Activated CD4-positive, alpha-beta T cell treated with anti-CD3 and anti-CD28 coated beads, Interleukin-2, amount 50 U/mL, for 24 hours (primary cell): Measurements from ENCODE around the gene LIG1.
A peak's percentile ranks its signal among the peaks of the same experiment; 100 is the strongest.

Experiments used
- DNase-seq, 2 donors: peaks; one replicate each; pipeline ENCODE4 v3.0.0-alpha.2; 2020; ENCODE audit warnings: low read depth in 1 of 2, low spot score in 1 of 2

Gene LIG1

DNA sequence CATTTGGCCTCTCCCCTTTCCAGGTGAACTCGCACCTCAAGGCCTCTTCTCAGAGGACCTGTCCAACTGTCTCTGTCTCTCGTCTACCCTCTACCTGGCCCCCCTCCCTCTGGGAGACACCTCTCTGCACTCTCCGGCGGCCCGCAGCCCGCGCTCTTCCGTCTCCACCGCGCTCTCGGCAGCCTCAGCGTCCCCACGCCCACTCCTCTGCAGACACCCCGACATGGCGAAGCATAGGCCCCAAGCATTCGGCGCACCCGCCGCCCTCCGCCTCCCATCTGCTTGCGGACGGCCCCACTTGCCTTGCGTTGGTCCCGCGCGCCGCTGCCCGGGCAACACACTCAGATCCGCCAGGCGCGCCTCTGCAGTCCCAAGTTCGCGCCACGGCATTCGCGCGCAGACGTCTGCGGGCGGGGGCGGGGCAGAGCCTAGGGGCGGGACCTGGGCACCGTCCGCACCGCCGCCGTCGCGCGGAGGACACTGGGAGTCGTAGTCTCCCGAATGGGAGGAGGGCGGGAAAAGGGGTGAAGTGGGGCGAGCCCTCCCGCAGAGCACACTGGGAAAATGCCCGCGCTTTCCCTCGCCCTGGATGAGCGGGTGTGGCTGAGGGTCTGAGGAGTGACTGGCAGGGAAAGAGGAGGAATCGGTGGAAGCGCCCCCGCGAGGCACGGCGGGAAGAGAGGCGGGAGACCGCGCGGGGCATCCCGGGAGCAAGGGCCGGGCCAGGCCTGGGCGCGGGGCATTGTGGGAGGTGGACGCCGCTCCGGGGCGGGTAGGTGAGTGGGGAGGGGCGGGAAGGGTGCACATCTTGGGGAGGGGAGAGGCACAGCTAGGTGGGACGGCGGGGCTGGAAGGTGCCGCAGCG is at the start of gene LIG1, which contains the start of gene ZSWIM9:
Gene LIG1 (minus strand): TSS at position 406 of the 865 bp plus-strand sequence. CDS start 4,778 bp downstream, outside the sequence.
Gene ZSWIM9 (plus strand): TSS at position 742 of the 865 bp plus-strand sequence. CDS start 1,123 bp downstream, outside the sequence.
- peak; percentile 83 to 85 for DNase-seq

DNA sequence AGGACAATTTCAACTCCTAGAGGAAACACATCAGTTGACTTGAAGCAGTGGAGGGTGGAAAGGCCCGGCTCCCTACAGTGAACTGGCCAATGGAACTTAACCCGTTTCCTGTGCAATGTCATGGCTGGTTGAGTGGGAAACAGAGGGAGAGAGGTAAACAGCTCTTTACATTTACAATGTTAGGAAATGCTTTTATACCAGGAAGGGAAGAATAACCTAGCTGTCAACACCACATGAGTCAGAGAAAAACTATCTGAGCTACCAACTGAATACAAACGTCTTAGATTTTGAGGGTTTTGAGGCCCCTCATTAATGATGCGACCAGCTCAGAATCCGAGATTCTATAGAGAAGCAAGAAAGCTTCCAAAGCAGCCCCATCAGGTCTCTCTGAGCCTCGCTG is 48.9 kb upstream of the LIG1 start:
- DNase-seq = no peak

DNA sequence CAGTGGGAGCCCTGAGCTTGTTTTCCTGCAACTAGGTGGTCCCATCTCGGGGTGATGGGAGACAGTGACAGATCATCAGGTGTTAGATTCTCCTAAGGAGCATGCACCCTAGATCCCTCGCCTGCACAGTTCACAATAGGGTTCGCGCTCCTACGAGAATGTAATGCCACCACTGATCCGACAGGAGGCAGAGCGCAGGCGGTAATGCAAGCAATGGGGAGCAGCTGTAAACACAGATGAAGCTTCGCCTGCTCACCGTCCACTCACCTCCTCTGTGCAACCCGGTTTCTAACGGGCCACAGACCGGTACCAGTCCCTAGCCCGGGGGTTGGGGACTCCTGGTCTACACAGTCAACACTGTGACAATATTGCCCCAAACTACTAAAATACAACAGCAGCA is 46.8 kb upstream of the LIG1 start:
- no peak for DNase-seq

DNA sequence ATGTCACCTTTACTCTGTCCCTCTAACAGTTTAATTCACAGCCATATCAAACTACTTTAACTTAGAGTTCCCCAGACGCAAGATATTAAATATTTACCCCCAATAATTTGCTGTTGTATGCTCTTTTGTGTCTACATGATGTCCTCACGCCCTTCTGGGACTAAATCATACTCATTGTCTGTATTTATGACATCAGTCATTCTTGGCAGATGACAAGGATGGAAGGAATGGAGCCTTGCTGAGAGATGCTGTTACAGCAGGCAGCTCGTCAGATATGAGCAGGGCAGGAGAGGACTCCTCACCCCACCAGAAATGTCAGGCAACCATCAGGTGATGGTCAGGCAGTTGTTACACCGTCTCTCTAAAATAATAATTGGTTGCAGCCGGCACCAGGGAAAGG is 43.8 kb upstream of the LIG1 start:
- DNase-seq = no peak

DNA sequence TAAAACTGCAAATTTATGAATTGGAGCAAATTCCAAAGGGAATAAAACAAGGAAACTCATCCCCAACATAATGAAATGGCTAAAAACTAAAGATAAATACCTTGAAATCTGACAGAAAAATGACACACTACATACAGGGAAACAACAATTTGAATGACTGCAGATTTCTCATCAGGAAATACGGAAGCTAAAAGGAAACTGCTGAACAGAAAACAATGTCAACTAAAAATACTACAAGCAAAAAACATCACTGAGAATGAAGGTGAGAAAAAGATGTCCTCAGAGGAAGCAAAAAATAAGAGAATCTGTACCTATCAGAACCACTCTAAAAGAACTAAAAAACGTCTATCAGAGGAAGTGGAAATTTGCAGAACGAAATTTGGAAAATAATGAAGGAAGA is 39.9 kb upstream of the LIG1 start:
- DNase-seq = no peak

DNA sequence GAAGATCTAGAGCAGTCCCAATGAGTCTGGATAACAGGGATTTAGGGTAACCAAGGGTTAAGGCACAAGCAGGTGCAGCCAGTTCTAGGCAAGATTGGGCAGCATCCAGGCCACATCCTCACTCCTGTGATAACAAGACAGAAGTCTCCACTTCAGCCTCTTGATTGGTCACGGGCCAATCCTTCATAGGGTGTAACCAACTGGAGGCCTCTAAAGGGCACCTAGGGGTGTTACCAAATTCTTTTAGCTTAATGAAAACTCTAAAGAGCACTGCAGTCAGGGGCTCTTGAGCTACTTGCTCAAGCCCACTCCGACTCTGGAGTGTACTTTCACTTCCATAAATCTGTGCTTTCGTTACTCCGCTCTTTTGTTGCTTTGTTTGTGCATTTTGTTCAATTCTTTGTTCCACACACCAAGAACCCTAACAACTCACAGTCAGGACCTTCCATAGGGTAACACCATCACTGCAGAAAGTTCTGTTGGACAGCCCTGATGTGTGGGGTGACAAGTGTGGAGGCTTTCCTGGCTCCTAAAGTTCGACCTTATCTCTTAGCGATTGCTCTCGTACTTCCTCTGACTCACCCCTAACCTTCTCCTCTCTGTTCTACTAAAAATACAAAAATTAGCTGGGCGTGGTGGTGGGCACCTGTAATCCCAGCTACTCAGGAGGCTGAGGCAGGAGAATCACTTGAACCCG is 36.4 kb upstream of the LIG1 start:
- no peak for DNase-seq

DNA sequence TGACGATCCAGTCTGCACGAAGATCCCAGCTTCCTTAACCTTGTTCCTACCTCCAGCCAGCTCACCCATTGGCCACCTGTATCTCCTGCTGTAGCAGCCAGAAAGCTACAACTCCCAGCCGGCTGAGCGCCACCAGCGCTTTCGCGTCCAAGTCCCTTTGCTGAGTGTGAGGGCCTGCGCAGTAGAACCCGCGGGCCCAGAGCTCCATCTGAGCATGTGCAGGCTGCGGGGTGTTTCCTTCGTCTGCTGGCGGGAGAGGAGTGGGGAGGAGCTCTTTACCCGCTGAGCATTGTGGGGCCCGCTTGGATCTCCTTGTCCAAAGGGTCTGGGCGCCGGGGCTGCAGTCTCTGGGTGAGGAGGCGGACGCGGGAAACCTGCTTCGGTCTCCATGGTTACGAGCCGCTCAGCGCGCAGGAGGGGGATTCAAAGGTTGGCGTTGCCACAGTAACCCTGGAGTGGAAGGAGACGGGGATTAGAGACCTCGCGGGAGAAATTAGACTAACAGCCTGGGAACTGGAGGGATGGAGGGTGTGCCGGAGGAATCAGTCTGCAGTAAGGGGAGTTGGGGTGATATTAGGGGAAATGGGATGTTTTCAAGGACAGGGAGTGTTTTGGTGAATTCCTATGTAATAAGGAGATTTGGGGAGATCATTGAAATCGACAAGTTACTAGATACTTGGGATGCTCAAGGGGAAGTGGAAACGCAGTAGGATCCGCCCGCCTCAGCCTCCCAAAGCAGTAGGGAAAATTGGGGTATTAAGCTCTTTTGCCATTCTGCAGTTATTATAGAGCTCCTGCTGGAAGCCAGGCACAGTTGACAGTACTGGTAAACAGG is 33.9 kb upstream of the LIG1 start:
- peak; percentile 79 to 89 for DNase-seq

DNA sequence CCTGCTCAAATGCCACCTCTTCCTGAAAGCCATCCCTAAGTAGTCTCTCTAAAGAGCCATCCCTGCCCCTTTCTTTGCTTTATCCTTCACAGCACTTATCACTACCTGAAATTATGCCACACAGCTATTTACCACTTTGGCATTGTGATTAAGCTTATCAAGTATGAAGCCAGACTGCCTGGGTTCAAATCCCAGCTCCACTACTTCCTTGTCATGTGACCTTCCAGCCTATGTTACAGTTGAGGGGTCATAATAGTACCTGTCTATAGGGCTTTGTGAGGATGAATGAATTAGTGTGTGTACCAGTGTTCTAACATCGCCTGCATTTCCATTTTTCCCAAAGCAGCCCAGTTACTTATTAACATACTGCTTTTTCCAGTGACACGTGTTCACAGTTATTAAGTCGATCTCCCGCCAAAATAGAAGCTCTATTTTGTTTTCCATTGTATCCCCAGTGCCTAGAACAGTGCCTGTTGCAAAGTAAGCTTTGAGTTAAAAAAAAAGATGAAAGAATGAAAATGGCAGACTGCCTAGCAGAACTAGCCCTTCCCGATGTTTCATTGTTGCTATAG is 33.2 kb upstream of the LIG1 start:
- no peak for DNase-seq

DNA sequence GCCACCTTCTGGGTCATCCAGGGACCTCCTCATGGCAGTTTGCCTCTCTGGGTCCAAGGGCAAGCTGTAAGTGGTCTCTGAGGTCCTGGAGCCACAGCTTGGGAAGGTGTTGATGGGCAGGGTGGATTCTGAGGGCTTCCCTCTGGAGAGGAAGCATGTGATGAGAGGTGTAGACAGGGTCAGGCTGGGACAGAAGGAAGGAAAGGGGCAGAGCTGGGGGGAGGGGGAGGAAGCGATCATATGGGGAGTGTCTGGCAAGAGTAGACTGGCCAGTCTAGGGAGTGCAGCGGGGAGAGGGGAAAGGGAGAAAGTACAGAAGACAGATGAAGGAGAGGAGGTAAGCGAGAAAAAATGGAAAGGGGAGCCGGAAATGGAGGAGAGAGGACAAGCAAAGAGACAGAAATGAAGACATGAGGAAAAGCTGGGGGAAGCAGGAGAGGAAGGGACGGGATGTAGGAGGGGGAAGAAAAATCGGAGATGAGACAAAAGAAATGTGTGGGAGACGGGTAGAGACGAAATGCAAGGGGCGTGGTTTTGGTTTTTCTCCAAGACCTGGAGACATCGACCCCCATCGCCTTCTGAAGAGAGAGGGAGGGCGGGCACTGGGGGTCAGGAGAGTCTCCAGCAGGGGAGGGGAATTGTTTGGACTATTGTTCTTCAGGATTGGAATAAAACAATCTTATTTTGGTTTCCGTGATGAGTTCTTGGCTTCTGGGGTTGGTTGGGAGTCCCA is 27.0 kb upstream of the LIG1 start:
- DNase-seq = no peak

DNA sequence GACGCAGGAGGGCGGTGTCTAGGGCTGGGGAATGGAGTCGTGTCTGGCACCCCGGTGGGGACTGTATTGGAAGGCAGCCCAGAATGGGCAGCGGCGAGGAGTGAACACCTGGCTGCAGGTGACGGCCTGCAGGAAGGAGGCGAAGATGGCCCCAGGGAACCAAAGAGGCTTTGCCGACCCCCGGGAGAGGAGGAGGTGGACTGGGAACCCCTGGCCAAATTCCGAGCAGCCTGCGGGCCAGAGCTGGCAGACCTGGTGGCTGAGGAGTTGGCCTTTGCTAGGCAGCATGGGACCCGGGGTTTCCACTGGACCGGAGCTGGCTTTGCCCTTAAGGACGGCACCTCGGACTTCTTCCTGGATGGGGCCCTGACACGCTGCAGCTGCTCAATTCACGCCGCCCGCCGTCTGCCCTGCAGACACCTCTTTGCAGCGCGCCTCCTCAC is 26.2 kb upstream of the LIG1 start:
- DNase-seq = no peak

DNA sequence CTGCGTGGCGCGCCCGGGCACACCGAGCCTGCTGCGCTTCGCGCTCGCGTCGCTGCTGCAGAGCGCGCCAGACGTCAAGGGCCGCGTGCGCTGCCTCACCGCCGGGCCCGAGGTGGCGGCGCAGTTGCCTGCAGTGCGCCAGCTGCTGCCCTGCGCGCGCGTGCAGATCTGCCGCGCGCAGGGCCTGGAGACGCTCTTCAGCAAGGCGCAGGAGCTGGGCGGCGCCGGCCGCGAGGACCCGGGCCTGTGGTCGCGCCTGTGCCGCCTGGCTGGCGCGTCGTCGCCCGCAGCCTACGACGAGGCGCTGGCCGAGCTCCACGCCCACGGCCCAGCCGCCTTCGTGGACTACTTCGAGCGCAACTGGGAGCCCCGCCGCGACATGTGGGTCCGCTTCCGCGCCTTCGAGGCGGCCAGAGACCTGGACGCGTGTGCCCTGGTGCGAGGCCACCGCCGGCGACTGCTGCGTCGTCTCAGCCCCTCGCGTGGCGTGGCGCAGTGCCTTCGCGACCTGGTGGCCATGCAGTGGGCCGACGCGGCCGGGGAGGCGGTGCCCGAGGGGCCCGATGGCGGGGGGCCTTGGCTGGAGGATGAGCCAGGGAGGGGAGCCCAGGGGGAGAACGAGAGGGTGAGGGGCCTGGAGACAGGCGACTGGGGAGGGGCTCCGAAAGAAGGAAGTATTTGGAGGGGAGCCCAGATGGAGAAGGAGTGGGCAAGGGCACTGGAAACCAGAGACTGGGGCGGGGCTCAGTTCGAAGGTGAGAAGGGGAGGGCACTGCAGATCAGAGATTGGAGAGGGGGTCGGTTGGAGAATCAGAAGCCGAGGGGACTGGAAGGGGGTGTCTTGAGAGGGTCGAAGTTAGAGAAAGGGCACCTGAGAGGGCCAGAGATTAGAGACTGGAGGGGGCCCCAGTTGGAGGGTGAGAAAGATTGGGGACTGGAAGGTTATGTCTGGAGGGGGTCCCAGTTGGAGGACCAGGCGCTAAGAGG is 25.0 kb upstream of the LIG1 start:
- no peak for DNase-seq

DNA sequence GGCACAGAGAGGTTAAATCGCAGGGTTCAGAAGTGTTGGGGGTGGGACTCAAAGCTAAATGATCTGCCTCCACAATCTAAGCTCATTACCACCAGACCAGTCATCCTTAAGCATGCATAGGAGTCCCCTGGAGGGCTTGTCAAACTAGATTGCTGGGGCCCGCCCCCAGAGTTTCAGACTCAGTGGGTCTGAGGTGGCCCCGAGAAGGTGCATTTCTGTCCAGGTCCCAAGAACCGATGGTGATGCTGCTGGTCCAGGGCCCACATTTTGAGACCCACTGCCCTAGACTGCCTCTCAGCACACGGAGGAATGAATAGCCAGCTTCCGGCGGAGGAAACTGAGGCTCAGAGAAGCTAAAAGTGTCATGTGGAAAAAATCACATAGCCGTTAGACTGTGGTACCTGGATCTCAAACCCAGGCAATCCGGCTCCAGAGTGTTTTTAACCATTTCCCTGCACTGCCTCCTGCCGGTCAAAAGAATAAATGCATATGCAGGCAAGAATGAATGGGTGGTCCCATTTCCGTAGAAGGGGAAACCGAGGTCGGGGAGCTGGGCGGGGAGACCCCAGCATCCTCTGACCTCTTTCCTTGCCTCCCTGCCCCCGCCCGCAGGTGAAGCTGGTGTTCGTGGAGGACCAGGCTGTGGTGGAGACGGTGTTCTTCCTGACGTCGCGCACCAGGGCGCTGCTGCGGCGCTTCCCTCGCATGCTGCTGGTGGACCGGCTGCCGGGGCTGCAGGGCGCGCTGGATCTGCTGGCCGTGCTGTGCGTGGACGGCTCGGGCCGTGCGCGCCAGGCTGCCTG is 24.1 kb upstream of the LIG1 start:
- no peak for DNase-seq

DNA sequence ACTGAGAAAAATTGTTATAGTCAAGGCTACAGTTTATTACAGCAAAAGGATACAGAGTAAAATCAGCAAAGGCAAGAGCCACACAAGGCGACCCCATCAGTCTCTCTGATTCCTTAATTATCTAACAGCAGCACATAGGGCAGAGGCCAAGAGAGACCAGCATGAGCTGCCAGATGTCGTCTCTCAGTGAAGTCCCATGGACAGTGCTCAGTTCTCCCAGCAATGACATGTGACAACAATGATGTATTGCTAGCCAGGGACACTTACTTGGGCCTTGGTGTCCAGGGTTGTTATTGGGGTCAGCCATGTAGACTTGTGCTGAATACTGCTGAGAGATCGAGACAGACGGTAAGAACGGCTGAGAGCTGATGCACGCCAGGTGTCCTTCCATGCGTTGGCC is 22.6 kb upstream of the LIG1 start:
- no peak for DNase-seq

DNA sequence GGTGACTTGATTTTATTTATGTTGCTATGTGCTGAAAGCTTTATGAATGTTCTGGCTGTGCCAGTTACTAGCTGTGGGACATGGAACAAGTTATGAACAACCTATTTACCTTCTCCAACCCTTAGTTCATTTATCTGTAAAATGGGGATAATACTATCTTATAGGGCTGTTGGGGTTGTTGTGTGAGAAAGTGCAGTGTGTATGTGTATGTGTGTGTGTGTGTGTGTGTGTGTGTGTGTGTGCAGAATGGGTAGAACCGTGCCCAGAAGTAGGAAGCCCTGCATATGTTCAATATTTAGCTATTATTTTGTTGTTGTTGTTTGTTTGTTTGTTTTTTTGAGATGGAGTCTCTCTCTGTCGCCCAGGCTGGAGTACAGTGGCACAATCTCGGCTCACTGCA is 20.7 kb upstream of the LIG1 start:
- DNase-seq = no peak

DNA sequence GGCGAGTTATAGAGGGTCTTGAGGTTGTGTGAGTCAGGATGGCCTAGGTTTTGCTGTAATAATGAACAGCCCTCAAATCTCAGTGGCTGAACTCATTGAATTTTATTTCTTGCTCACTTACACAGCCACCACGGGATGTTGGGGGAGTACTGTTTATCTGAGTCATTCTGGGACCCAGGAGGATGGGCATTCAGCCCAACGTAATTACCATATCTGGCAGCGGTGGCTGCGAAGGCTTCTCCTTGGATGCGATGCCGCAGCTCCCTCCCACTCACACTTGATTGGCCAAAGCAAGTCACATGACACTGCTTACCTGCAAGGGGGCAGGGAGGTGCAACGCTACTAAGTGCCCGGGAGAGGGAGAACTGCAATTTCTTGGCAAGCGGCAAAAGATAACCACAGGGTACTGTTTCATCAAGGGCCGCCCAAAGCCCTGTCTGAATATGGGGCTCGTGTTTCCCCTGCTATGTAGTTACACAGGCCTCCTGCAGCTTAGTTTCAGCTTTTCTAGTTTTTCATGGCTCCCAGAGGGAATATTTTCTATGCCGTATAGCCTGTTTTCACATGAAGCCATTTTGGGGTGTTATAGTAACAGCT is 20.2 kb upstream of the LIG1 start:
- DNase-seq = peak in 1 of 2 donors; percentile 15

DNA sequence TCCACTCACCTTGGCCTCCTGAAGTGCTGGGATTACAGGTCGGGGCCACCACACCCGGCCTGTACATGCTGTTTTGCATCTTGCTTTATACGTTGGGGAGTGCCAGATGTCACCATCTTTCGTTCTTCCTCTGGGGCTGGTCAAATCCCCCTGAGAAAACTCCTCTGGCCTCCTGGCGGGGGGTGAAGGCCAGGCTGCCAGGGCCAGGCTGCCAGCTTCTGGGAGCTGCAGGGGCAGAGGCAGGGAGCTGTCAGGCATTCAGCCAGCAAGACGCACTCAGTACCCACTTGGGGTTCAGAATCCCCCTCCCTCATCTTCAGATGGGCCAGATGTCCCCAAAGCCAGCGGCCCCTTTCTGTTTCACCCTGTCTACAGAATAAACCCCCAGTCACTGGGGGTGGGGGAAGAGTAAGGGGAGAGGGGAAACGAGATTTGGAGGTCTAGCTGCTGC is 16.4 kb upstream of the LIG1 start:
- DNase-seq = no peak

DNA sequence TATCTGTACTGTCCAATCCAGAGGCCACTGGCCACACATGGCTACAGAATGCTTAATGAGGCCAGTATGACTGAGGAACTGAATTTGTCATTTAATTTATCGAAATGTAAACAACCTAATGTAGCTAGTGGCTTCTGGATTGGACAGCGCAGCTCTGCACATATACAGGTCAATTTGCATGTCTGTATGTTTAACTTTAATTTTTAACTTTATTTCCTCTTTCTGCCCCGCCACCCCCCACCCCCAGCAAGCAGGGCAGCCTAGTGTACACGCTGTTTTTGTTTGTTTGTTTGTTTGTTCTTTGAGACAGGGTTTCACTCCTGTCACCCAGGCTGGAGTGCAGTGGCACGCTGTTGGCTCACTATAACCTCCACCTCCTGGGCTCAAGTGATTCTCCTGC is 15.9 kb upstream of the LIG1 start:
- no peak for DNase-seq

DNA sequence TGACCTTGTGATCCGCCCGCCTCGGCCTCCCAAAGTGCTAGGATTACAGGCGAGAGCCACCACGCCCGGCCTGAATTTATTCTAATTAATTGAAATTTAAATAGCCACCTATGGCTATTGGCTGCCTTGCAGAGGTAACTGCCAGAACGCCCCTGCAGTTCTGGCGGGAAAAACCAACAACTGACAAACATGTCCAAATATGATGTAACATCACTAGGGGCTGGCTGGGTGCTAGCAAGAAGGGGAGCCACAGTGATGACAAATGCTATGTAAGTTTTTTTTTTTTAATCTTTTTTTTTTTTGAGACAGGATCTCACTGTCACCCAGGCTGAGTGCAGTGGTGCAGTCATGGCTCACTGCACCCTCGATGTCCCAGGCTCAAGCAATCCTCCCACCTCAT is 13.2 kb upstream of the LIG1 start:
- DNase-seq = no peak
